Body of pancreas (tissue), 4 donors: Measurements from ENCODE around the gene SLC1A2.

Source experiments
- CTCF ChIP-seq, 7 experiments: fragments of 450-650 bp in 4 of 7; fragments of 200-600 bp in 3 of 7; sonication (generic) in 3 of 7; IDR thresholded peaks; one replicate each; pipeline ENCODE4 v1.5.1; 2016 to 2019; ENCODE audit warnings: antibody characterized with exemption in 7 of 7
- POLR2A ChIP-seq, 3 donors: fragments of 450-650 bp; IDR thresholded peaks; one replicate each; pipeline ENCODE4 v1.6.1; 2016; ENCODE audit warnings: antibody characterized with exemption in 3 of 3, mild to moderate bottlenecking in 2 of 3

- TF ChIP-seq CTCF (IDR thresholded peaks at IDR 0.05) (no peak), POLR2A (IDR thresholded peaks at IDR 0.05) (no peak)
These were observed 72.0 kb downstream of the SLC1A2 start for GRCh38 chr11:35347173-35347878.
